DOHH2 (cell line): ENCODE results near the gene PODXL2.
"Not testable (repeated sequence)": the region's sequence is repeated elsewhere in the genome, so short reads cannot be mapped to it uniquely, and the experiment has no call there.

ENCODE experiments used
- H3F3A ChIP-seq: fragments of 200-600 bp; sonication (generic), shearing (Covaris generic); 2 replicates; pipeline ENCODE4 v1.6.0; 2016; ENCODE audit warnings: antibody characterized with exemption, mild to moderate bottlenecking; ENCODE audit not compliant: control insufficient read depth, insufficient read depth
- H3K27ac ChIP-seq: fragments of 200-600 bp; sonication (generic); 2 replicates; pipeline ENCODE4 v1.5.1; 2014; ENCODE audit warnings: low read depth, mild to moderate bottlenecking, low read length, moderate library complexity
- H3K27me3 ChIP-seq: fragments of 200-600 bp; sonication (generic); 2 replicates; pipeline ENCODE4 v1.6.1; 2014; ENCODE audit warnings: mild to moderate bottlenecking, low read length, mixed read lengths; ENCODE audit not compliant: control insufficient read depth
- H3K36me3 ChIP-seq: fragments of 200-600 bp; sonication (generic); 2 replicates; pipeline ENCODE4 v1.6.1; 2014; ENCODE audit warnings: mild to moderate bottlenecking, low read length, moderate library complexity, mixed read lengths; ENCODE audit not compliant: control insufficient read depth
- H3K4me1 ChIP-seq: fragments of 200-600 bp; sonication (generic); 2 replicates; pipeline ENCODE4 v1.6.1; 2014; ENCODE audit warnings: mild to moderate bottlenecking, low read length, mixed read lengths; ENCODE audit not compliant: control insufficient read depth
- H3K4me2 ChIP-seq: fragments of 200-600 bp; sonication (generic); 2 replicates; pipeline ENCODE4 v1.6.0; 2014; ENCODE audit warnings: mild to moderate bottlenecking, low read length, moderate library complexity
- H3K4me3 ChIP-seq: fragments of 200-600 bp; sonication (generic); 2 replicates; pipeline ENCODE4 v1.5.1; 2014; ENCODE audit warnings: mild to moderate bottlenecking, low read length, mixed read lengths
- H3K79me2 ChIP-seq: fragments of 200-600 bp; sonication (generic); 2 replicates; pipeline ENCODE4 v1.6.1; 2014; ENCODE audit warnings: mild to moderate bottlenecking, low read length, mixed read lengths; ENCODE audit not compliant: control insufficient read depth
- H3K9me2 ChIP-seq: fragments of 200-600 bp; sonication (generic); replicated peaks from 2 replicates; pipeline ENCODE4 v1.6.1; 2014; ENCODE audit warnings: mild to moderate bottlenecking, low read length, mixed read lengths; ENCODE audit not compliant: control insufficient read depth
- H3K9me3 ChIP-seq: fragments of 200-600 bp; sonication (generic); 2 replicates; pipeline ENCODE4 v1.6.1; 2014; ENCODE audit warnings: antibody characterized with exemption, low read length, mixed read lengths; ENCODE audit not compliant: control insufficient read depth, insufficient read depth
- H4K20me1 ChIP-seq: fragments of 200-600 bp; sonication (generic); 2 replicates; pipeline ENCODE4 v1.6.0; 2014; ENCODE audit warnings: low read depth, mild to moderate bottlenecking, antibody characterized with exemption, low read length, moderate library complexity; ENCODE audit not compliant: control insufficient read depth, insufficient read depth
- EZH2phosphoT487 ChIP-seq: fragments of 200-600 bp; sonication (generic); IDR thresholded peaks from 2 replicates; pipeline ENCODE4 v1.6.1; 2017; ENCODE audit warnings: borderline replicate concordance, mild to moderate bottlenecking, antibody characterized with exemption, low read length, moderate library complexity, mixed read lengths
- TF ChIP-seq, protein P1 (sequence below): fragments of 200-600 bp; sonication (generic); IDR thresholded peaks from one replicate; pipeline ENCODE4 v1.5.1; 2014; ENCODE audit warnings: antibody characterized with exemption, mild to moderate bottlenecking, low read depth, low read length; ENCODE audit not compliant: poor library complexity, severe bottlenecking

Gene PODXL2

DNA sequence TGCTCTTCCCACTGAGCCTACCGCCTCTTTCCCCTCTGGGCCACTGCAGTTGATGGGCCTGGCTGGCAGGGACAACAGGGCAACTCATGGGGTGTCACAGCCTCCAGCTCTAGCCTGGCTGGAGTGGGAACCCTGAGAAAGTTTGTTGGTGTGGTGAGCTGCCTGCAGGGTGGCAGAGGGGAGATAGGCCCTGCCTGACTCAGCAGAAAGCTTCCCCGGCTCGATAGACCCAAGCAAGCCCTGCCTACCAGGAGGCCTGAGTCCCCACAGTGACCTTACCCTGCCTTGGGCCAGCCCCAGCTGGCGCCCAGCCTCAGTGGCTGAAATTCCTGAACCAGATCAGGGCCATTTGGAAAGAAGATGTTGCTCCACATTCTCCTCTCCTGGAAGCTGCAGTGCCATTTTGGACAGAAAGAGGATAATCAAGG, 73.2 kb downstream of the PODXL2 start:
- Histone ChIP-seq H3K4me2 (no peak overlapping the region), H3K36me3 (no peaks in the 10 kb centered on the region), H3K27ac (no peak overlapping the region), H3K27me3 (no peaks in the 10 kb centered on the region), H3F3A (no peaks in the 10 kb centered on the region), H3K9me3 (no peaks in the 10 kb centered on the region), H3K4me1 (peaks cover 8% of the 10 kb centered on the region), H3K9me2 (no peaks in the 10 kb centered on the region), H3K4me3 (no peak overlapping the region), H3K79me2 (no peaks in the 10 kb centered on the region), H4K20me1 (no peaks in the 10 kb centered on the region)
- TF ChIP-seq, protein P1, sequence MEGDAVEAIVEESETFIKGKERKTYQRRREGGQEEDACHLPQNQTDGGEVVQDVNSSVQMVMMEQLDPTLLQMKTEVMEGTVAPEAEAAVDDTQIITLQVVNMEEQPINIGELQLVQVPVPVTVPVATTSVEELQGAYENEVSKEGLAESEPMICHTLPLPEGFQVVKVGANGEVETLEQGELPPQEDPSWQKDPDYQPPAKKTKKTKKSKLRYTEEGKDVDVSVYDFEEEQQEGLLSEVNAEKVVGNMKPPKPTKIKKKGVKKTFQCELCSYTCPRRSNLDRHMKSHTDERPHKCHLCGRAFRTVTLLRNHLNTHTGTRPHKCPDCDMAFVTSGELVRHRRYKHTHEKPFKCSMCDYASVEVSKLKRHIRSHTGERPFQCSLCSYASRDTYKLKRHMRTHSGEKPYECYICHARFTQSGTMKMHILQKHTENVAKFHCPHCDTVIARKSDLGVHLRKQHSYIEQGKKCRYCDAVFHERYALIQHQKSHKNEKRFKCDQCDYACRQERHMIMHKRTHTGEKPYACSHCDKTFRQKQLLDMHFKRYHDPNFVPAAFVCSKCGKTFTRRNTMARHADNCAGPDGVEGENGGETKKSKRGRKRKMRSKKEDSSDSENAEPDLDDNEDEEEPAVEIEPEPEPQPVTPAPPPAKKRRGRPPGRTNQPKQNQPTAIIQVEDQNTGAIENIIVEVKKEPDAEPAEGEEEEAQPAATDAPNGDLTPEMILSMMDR: no peak
- TF ChIP-seq EZH2phosphoT487: no peak

- not testable (repeated sequence) for H3K4me1 ChIP-seq, H3F3A ChIP-seq, H3K4me2 ChIP-seq, H3K79me2 ChIP-seq, H3K4me3 ChIP-seq, H3K27me3 ChIP-seq, H3K27ac ChIP-seq, H4K20me1 ChIP-seq, H3K9me2 ChIP-seq, H3K36me3 ChIP-seq, H3K9me3 ChIP-seq
These were observed 75.9 kb downstream of the PODXL2 start for GRCh38 chr3:127704840-127705239.

GRCh38 chr3:127706312-127706711, 77.3 kb downstream of the PODXL2 start:
- no peak for TF ChIP-seq EZH2phosphoT487
- TF ChIP-seq, protein P1: no peak
- Histone ChIP-seq H3K27ac (no peak overlapping the region), H3K27me3 (no peaks in the 10 kb centered on the region), H3K4me1 (no peaks in the 10 kb centered on the region), H4K20me1 (no peaks in the 10 kb centered on the region), H3K4me2 (no peak overlapping the region), H3K36me3 (no peaks in the 10 kb centered on the region), H3K79me2 (no peaks in the 10 kb centered on the region), H3K9me2 (no peaks in the 10 kb centered on the region), H3K9me3 (no peaks in the 10 kb centered on the region), H3K4me3 (no peak overlapping the region), H3F3A (no peaks in the 10 kb centered on the region)

GRCh38 chr3:127706785-127707351, 77.9 kb downstream of the PODXL2 start:
- no peak overlapping the region for H3K4me3 ChIP-seq
- H3K27ac ChIP-seq: no peak overlapping the region
- H3K27me3 ChIP-seq: no peaks in the 10 kb centered on the region
- no peak for TF ChIP-seq EZH2phosphoT487
- TF ChIP-seq, protein P1: no peak
- no peaks in the 10 kb centered on the region for H3F3A ChIP-seq
- H3K4me1 ChIP-seq: no peaks in the 10 kb centered on the region
- no peaks in the 10 kb centered on the region for H3K36me3 ChIP-seq
- H3K9me3 ChIP-seq: no peaks in the 10 kb centered on the region
- H3K4me2 ChIP-seq: no peak overlapping the region
- no peaks in the 10 kb centered on the region for H3K79me2 ChIP-seq
- no peaks in the 10 kb centered on the region for H4K20me1 ChIP-seq
- H3K9me2 ChIP-seq: no peaks in the 10 kb centered on the region
